Activated CD8-positive, alpha-beta T cell treated with anti-CD3 and anti-CD28 coated beads, Interleukin-2, amount 10 ng/mL, durations not matched to agents 7 days and 5 days (primary cell): ENCODE measurements around the gene GGT1. TPM values are rescaled to one million over a fixed set of nuclear protein-coding genes. Genes with fewer than 3 reads are reported as not detected.

Experiments
- ATAC-seq: fragments of 150-1000 bp; cut with Tn5 transposase; one replicate; pipeline ENCODE4 v1.10.0; 2021; ENCODE audit warnings: moderate library complexity
- CTCF ChIA-PET: fragments of 350-600 bp; sonication (Branson Sonifier 250); formaldehyde crosslinking; loops from one replicate; lab custom pipeline; 2021; ENCODE audit warnings: antibody characterized with exemption; lab: Charles Lee
- POLR2A ChIA-PET: fragments of 350-600 bp; sonication (Branson Sonifier 250); formaldehyde crosslinking; loops from one replicate; lab custom pipeline; 2021; ENCODE audit warnings: antibody characterized with exemption; lab: Charles Lee
- DNase-seq: peaks from one replicate; pipeline ENCODE4 v3.0.0-alpha.2; 2020
- H3K27ac Mint-ChIP-seq: one replicate; pipeline ENCODE4 v1.8.0; 2021; ENCODE audit warnings: mild to moderate bottlenecking, mixed read lengths
- H3K27me3 Mint-ChIP-seq: one replicate; pipeline ENCODE4 v1.8.0; 2021; ENCODE audit warnings: low read depth, mixed read lengths
- H3K36me3 Mint-ChIP-seq: one replicate; pipeline ENCODE4 v1.8.0; 2021; ENCODE audit warnings: low read depth, mixed read lengths
- H3K4me1 Mint-ChIP-seq: one replicate; pipeline ENCODE4 v1.8.0; 2021; ENCODE audit warnings: low read depth, mixed read lengths
- H3K4me3 Mint-ChIP-seq: one replicate; pipeline ENCODE4 v1.8.0; 2021; ENCODE audit warnings: mild to moderate bottlenecking, mixed read lengths
- H3K9me3 Mint-ChIP-seq: one replicate; pipeline ENCODE4 v1.8.0; 2022; ENCODE audit warnings: mixed read lengths; ENCODE audit not compliant: insufficient read depth
- total RNA-seq, 2 experiments: library from RNA; stranded (reverse); gene quantifications; one replicate each; pipeline ENCODE4 v1.2.3, GENCODE V29; 2021

GGT1 gene
- total RNA-seq, 2 experiments from 2014 or later: 20.0 to 23.6 TPM

DNA sequence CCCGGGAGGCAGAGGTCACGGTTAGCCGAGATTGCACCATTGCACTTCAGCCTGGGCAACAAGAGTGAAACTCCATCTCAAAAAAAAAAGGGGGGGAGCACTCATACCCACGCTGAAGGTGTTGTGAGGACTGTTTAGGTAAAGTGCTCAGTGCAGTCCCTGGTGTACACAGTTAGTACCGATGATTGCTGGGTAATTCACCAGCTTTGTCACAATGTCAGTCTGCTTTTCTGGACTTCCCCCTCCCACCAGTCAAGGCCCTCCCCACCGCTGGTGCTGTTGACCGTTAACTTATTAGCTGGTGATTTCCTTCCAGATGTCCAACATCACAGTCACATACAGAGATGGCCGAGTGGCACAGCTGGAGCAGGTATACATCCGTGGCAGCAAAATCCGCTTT is 35.3 kb upstream of the GGT1 start:
- POLR2A ChIA-PET: no interaction called here
- no peak for DNase-seq

DNA sequence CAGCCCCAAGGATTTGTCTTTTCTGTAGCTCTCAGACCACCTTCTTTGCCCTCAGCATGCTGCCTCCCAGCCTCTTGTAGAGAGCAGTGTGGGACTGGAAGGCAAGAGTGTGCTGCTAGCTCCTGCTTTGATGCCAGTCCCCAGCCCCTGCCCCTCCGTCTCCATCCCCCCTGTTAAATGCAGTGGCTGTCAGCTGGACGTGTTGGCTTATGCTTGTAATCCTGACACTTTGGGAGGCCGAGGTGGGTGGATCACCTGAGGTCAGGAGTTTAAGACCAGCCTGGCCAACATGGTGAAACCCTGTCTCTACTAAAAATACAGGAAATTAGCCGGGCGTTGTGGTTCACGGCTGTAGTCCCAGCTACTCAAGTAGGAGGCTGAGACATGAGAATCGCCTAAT is 31.7 kb upstream of the GGT1 start:
- CTCF ChIA-PET: no interaction called here
- Mint-ChIP-seq H3K9me3 (no peaks in the 10 kb centered on the region), H3K4me1 (no peaks in the 10 kb centered on the region), H3K27ac (no peak overlapping the region), H3K27me3 (no peaks in the 10 kb centered on the region), H3K4me3 (no peak overlapping the region), H3K36me3 (peaks cover 61% of the 10 kb centered on the region)
- no peak for ATAC-seq
- POLR2A ChIA-PET: no interaction called here
- DNase-seq: no peak

More for the DNA sequence above, 35.3 kb upstream of the GGT1 start:
- peaks cover 19% of the 10 kb centered on the region for H3K4me1 Mint-ChIP-seq
- H3K27me3 Mint-ChIP-seq: no peaks in the 10 kb centered on the region
- H3K9me3 Mint-ChIP-seq: no peaks in the 10 kb centered on the region
- H3K36me3 Mint-ChIP-seq: peaks cover 59% of the 10 kb centered on the region
- ATAC-seq: no peak
- CTCF ChIA-PET: no interaction called here
- H3K27ac Mint-ChIP-seq: no peak overlapping the region
- H3K4me3 Mint-ChIP-seq: no peak overlapping the region

DNA sequence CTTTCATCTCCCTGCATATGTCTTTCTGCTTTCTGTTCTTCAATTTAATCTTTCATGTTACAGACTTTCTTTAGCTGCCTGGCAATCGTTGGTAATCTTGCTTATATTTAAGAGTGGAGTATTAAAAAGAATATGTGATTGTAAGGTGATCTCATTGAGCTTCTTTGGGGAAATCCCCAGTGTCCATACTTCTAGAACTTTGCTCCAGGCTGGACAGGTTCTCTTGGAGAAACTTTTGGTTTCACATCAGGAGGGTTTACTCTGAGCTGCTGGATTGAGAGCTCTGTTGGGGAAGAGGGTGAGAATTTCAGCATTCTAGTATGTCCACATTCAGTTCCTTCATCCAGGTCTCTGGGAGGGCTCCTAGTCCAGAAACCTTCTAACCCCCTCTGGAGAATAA is 26.2 kb upstream of the GGT1 start:
- DNase-seq: no peak
- POLR2A ChIA-PET: no interaction called here
- H3K4me1 Mint-ChIP-seq: no peaks in the 10 kb centered on the region
- no peak overlapping the region for H3K4me3 Mint-ChIP-seq
- CTCF ChIA-PET: interaction anchor here (0.9 kb wide), 1 partner anchor 10 kb away, joined by 3 read pairs; no protein-coding TSS in a partner anchor
- H3K27me3 Mint-ChIP-seq: no peaks in the 10 kb centered on the region
- H3K9me3 Mint-ChIP-seq: no peaks in the 10 kb centered on the region
- H3K27ac Mint-ChIP-seq: no peak overlapping the region
- peaks cover 31% of the 10 kb centered on the region for H3K36me3 Mint-ChIP-seq
- ATAC-seq: no peak

DNA sequence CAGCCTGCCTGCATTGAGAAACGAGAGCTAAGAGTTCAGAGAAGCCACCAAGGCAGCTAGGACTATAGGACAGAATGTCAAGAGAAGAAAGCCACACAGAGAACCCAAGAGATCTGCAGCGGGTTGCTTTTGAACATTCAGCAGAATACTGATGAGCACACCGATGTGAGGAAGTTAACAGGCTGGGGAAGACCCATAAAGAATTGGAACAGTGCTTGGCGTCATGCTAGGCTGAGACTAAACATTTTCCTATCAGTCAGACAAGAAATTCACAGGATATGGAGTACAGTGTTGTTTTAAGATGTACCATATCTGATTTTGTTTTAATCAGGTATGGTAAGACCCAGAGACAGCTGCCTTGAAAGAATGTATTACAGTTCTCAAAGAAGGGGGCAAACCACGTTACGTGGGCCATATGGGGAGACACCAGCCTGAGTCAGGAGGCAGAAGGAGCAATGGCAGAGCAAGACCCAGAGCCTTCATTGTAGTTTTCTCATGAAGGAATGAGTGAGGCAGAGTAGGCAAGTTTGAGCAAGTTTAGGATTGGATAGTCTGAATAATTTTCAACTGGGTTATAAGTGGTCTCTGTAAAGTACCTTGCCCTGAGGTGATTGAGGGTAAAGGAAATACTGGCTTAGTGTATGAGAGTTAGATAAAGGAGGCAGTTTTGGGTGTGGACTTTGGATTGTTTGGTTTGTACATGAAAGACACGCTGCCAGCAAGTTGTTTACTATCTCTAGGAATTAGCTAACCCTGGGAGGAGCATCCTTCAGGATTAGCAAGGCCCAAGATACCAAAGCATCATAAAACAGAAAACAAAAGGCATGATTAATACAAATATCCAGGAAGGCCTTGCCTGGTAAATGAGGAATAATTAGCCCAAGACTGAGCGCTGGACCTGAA is 24.4 kb upstream of the GGT1 start:
- H3K27ac Mint-ChIP-seq: no peak overlapping the region
- H3K27me3 Mint-ChIP-seq: no peaks in the 10 kb centered on the region
- H3K4me3 Mint-ChIP-seq: no peak overlapping the region
- ChIA-PET POLR2A (no interaction called here), CTCF (no interaction called here)
- ATAC-seq (no peak), DNase-seq (no peak)
- peaks cover 16% of the 10 kb centered on the region for H3K36me3 Mint-ChIP-seq
- no peaks in the 10 kb centered on the region for H3K9me3 Mint-ChIP-seq
- H3K4me1 Mint-ChIP-seq: peaks cover 1% of the 10 kb centered on the region

DNA sequence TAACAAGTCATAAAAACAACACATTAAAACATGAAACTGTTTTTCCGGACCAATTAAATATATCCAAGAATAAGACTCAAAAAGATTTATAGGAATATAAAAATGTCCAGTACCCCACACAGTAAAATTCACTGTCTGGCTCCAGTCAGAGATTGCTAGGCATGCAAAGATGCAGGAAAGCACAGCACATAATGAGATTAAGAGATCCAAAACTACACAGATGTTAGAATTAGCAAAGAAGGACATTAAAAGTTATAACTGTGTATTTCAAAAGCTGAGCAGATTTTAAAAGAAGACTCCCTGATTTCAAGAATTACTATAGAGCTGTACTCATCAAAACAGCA is 23.8 kb upstream of the GGT1 start:
- no peaks in the 10 kb centered on the region for H3K9me3 Mint-ChIP-seq

DNA sequence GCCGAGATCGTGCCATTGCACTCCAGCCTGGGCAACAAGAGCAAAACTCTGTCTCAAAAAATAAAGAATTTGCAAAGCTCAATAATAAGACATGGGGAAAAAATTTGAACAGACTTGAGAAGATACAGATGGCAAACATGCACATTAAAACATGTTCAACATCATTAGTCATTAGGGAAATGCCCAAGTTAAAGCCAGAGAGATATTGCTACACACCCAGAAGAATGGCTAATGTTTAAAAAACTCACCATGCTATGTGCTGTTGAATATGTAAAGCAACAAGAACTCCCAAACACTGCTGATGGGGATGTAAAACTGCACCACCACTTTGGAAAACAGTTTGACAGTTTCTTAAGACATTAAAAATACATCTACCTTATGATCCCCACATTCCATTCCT is 22.7 kb upstream of the GGT1 start:
- POLR2A ChIA-PET: no interaction called here
- ATAC-seq: no peak
- no peak for DNase-seq
- Mint-ChIP-seq H3K4me3 (no peak overlapping the region), H3K27me3 (no peaks in the 10 kb centered on the region), H3K4me1 (peaks cover 8% of the 10 kb centered on the region), H3K27ac (no peak overlapping the region), H3K9me3 (no peaks in the 10 kb centered on the region), H3K36me3 (peaks cover 5% of the 10 kb centered on the region)
- CTCF ChIA-PET: interaction anchor here (1.2 kb wide), 1 partner anchor 8 kb away, joined by 3 read pairs; no protein-coding TSS in a partner anchor

More for the DNA sequence above, 23.8 kb upstream of the GGT1 start:
- ATAC-seq (no peak), DNase-seq (no peak)
- H3K36me3 Mint-ChIP-seq: peaks cover 14% of the 10 kb centered on the region
- no peaks in the 10 kb centered on the region for H3K27me3 Mint-ChIP-seq
- peaks cover 7% of the 10 kb centered on the region for H3K4me1 Mint-ChIP-seq
- H3K27ac Mint-ChIP-seq: no peak overlapping the region
- POLR2A ChIA-PET: no interaction called here
- CTCF ChIA-PET: no interaction called here
- H3K4me3 Mint-ChIP-seq: no peak overlapping the region

DNA sequence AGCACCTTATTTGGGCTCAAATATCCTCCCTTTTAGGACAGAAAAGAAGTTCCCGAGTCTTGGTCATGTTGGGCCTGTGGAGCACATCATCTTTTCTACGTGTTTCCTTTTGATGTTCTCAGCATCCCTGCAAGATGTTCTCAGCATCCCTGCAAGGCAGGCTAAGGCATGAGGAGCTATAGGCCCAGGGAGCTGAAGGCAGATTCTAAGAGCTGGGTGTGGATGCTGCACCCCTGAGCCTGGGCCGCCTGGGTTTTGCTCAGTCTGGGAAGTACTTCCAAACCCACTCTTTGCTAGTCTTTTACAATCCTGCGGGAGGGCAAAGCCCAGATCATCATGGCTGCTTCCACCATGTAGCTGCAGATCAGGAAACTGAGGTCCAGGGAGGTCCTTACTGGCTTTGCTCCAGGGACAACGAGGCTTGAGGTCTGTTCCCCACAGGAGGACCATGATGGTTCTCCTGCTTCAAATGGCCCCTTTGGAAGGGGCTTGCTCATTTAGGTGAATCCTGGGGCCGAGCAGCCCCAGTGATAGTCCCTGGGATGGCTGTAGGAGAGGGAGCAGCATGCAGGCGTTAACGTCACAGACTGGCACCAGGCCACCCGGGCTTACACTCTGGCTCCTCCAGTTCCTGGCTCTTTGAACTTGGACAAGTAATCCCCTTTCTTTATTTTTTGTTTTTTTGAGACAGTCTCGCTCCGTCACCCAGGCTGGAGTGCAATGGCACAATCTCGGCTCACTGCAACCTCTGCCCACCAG is 20.8 kb upstream of the GGT1 start:
- Mint-ChIP-seq H3K9me3 (no peaks in the 10 kb centered on the region), H3K27ac (no peak overlapping the region), H3K4me1 (peaks cover 8% of the 10 kb centered on the region), H3K36me3 (no peaks in the 10 kb centered on the region), H3K27me3 (no peaks in the 10 kb centered on the region), H3K4me3 (no peak overlapping the region)
- POLR2A ChIA-PET: no interaction called here
- ATAC-seq: no peak
- no peak for DNase-seq
- CTCF ChIA-PET: interaction anchor here (0.7 kb wide), 1 partner anchor 1686 kb away, joined by 3 read pairs; no protein-coding TSS in a partner anchor

DNA sequence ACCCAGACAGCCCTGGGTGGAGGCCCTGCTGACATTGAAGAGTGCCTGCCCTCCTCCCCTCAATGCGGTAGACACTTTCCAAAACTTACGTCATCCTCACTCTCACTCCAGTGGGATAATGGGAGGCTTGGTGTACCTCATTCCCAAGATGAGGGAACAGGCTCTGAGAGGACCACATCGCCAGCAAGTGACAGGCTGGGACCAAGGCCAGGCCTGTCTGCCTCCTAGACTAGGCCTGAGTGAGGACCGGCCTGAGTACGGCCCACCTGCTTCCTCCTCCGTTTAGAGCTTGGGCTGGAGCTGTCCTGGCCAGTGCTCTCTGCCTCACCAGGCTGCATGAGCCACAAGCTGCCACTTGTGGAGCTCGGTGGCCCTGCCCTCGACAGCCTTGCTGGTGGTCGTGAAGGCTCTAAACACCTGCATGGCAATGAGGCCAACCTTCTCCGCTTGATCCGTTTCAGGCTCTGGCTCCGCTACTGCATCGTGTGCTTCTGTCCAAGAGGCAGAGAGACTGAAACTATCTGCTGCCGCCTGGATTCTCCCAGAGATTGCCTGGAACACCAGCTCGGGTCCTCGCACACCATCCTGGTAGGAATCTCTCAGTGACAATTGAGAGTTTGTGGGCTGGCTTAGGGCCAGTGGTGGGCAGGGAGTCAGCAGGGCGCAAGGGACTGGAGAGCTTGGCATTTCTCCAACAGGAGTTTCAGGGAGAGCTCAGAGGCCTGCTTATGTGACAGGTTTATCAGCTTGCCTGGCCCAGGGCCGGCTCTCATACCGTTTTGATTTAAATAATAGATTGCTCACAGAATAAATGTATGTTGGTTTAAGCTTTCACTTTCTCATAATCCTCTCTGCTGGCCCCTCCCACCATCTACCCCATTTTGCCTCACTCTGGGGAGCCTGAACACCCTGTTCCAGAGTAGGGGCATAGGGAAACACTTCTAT is 19.5 kb upstream of the GGT1 start:
- H3K4me3 Mint-ChIP-seq: no peak overlapping the region
- H3K4me1 Mint-ChIP-seq: peaks cover 8% of the 10 kb centered on the region
- no peaks in the 10 kb centered on the region for H3K9me3 Mint-ChIP-seq
- H3K27me3 Mint-ChIP-seq: no peaks in the 10 kb centered on the region
- no peaks in the 10 kb centered on the region for H3K36me3 Mint-ChIP-seq
- POLR2A ChIA-PET: no interaction called here
- CTCF ChIA-PET: no interaction called here
- H3K27ac Mint-ChIP-seq: peak overlapping the region; percentile 49
- DNase-seq: no peak
- peak; percentile 45 for ATAC-seq

DNA sequence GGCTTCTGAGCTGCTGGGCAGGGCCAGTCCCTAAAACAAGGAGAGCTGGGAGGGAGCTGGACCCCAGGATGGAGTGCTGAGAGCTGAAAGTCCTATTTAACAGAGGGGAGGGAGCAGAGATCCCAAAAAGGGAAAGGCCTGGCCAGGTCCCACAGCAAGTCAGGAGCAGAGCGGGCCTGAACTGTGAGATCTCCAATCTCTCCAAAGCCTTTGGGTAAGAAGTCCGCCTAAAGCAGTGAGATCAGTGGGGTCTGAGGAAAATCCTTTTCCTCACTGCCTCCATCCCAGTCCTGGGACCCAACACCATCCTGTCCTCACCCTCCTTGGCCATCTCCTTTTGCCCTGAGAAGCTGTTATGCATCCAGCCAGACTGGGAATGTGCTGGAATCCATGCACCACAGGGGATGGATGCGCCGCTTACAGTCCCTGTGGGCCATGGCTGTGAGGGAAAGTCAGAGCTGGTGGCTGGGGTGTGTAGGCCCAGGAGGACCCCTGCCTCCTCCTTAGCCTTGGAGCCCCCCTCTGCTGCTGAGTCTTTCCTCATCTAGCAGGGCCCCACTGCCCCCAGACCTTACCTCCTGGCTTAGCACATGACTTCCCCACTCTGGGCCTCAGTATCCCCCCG is 18.7 kb upstream of the GGT1 start:
- H3K36me3 Mint-ChIP-seq: no peaks in the 10 kb centered on the region
- H3K27me3 Mint-ChIP-seq: no peaks in the 10 kb centered on the region
- peaks cover 8% of the 10 kb centered on the region for H3K4me1 Mint-ChIP-seq
- ATAC-seq: no peak
- H3K27ac Mint-ChIP-seq: peak overlapping the region; percentile 49
- H3K9me3 Mint-ChIP-seq: no peaks in the 10 kb centered on the region
- DNase-seq: no peak
- ChIA-PET CTCF (no interaction called here), POLR2A (interaction anchor here (0.8 kb wide), 1 partner anchor 14 kb away, joined by 3 read pairs; no protein-coding TSS in a partner anchor)
- H3K4me3 Mint-ChIP-seq: no peak overlapping the region

DNA sequence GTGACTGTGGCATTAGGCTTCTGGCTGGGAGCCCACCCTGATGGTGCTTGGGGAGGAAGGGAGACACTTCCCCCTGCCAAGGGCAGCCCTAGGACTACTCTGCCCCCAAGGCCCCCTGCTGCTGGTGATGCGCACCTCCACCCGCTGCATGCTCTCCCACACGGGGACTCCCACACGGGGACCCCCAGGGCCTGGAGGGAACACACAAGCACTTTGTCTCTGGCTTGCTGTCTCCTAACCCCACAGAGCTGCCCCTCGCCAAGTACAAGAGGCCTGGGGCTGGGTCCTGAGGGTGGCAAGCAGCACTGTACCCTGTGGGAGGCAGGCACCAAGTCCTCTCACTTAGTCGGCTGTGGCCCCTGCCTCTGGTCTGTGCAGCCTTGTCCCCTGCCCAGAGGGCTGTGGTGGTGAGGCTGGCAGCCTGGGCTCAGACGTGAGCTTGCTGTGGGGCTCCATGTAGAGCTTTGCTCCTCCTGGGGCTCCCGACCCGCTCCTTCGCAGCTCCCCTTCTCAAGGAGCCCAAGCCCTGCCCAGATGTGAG is 18.1 kb upstream of the GGT1 start:
- Mint-ChIP-seq H3K27ac (no peak overlapping the region), H3K4me1 (peaks cover 8% of the 10 kb centered on the region), H3K36me3 (no peaks in the 10 kb centered on the region), H3K4me3 (no peak overlapping the region), H3K27me3 (no peaks in the 10 kb centered on the region), H3K9me3 (no peaks in the 10 kb centered on the region)
- POLR2A ChIA-PET: interaction anchor here (0.8 kb wide), 1 partner anchor 13 kb away, joined by 3 read pairs; no protein-coding TSS in a partner anchor
- CTCF ChIA-PET: no interaction called here
- ATAC-seq (no peak), DNase-seq (no peak)

DNA sequence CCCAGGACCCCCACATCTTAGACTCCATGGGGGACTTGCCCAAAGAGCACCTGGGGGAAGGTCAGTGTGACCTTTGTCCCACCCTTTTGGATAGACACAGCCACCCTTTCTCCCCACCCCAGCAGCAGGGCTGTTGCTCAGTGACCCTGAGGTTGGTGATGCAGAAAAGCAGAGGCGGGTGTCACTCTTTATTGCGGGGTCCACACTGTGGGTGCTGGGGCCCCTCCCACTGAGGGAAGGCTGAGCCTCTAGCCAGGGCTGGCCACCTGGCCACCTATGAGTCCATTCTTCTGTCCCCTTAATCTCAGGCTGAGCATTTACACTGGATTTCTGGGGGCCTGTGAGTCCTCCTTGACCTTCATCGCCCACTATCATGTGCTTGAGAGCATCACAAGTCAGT is 17.5 kb upstream of the GGT1 start:
- CTCF ChIA-PET: no interaction called here
- Mint-ChIP-seq H3K36me3 (no peaks in the 10 kb centered on the region), H3K27me3 (no peaks in the 10 kb centered on the region), H3K4me1 (peaks cover 8% of the 10 kb centered on the region), H3K9me3 (no peaks in the 10 kb centered on the region), H3K27ac (no peak overlapping the region), H3K4me3 (no peak overlapping the region)
- DNase-seq (no peak), ATAC-seq (no peak)
- POLR2A ChIA-PET: interaction anchor here (0.6 kb wide), 1 partner anchor 277 kb away, joined by 3 read pairs; no protein-coding TSS in a partner anchor
